ENCODE data around the gene NPHP4. TPM values are rescaled to one million over a fixed set of nuclear protein-coding genes. Genes with fewer than 3 reads are reported as not detected.

Gene NPHP4
- total and polyA plus RNA-seq, 2 donors: 2.5 to 4.2 TPM

GRCh38 chr1:5979536-5980313 is 12.5 kb downstream of the NPHP4 start:
- WGBS: 98% methylated on average over 16 of the region's 16 CpGs

GRCh38 chr1:5978452-5978851 is 13.8 kb downstream of the NPHP4 start:
- Histone ChIP-seq H3K27me3 (ENCODE audit: control insufficient read depth in 2 of 2, insufficient read depth in 1 of 2, low read length in 1 of 2) (no peaks in the 10 kb centered on the region), H3K9me3 (ENCODE audit: control insufficient read depth in 2 of 2, insufficient read depth in 1 of 2, low read length in 1 of 2) (no peaks in the 10 kb centered on the region), H3K4me1 (ENCODE audit: control insufficient read depth in 2 of 2, insufficient read depth in 2 of 2, low read length in 2 of 2) (no peaks in the 10 kb centered on the region), H3K4me3 (ENCODE audit: low read length in 2 of 2) (no peak overlapping the region), H3K36me3 (ENCODE audit: control insufficient read depth in 2 of 2, insufficient read depth in 2 of 2, low read length in 1 of 2) (peaks cover 3 to 20% of the 10 kb centered on the region in 2 donors), H3K27ac (ENCODE audit: low read depth in 1 of 2, low read length in 1 of 2) (no peak overlapping the region)
- 82% methylated on average over 7 of the region's 7 CpGs for WGBS
- no peak for DNase-seq (ENCODE audit: low read depth in 6 of 9, low spot score in 9 of 9)

More at GRCh38 chr1:5979536-5980313, 12.5 kb downstream of the NPHP4 start:
- no peaks in the 10 kb centered on the region for H3K9me3 ChIP-seq (ENCODE audit: control insufficient read depth in 2 of 2, insufficient read depth in 1 of 2, low read length in 1 of 2)
- H3K4me1 ChIP-seq (ENCODE audit: control insufficient read depth in 2 of 2, insufficient read depth in 2 of 2, low read length in 2 of 2): no peaks in the 10 kb centered on the region
- H3K4me3 ChIP-seq (ENCODE audit: low read length in 2 of 2): no peak overlapping the region
- peaks cover 3 to 21% of the 10 kb centered on the region in 2 donors for H3K36me3 ChIP-seq (ENCODE audit: control insufficient read depth in 2 of 2, insufficient read depth in 2 of 2, low read length in 1 of 2)
- H3K27ac ChIP-seq (ENCODE audit: low read depth in 1 of 2, low read length in 1 of 2): no peak overlapping the region
- H3K27me3 ChIP-seq (ENCODE audit: control insufficient read depth in 2 of 2, insufficient read depth in 1 of 2, low read length in 1 of 2): no peaks in the 10 kb centered on the region
- no peak for DNase-seq (ENCODE audit: low read depth in 6 of 9, low spot score in 9 of 9)

GRCh38 chr1:5977494-5978444 is 14.5 kb downstream of the NPHP4 start:
- Histone ChIP-seq H3K4me3 (ENCODE audit: low read length in 2 of 2) (no peak overlapping the region), H3K4me1 (ENCODE audit: control insufficient read depth in 2 of 2, insufficient read depth in 2 of 2, low read length in 2 of 2) (no peaks in the 10 kb centered on the region), H3K27me3 (ENCODE audit: control insufficient read depth in 2 of 2, insufficient read depth in 1 of 2, low read length in 1 of 2) (no peaks in the 10 kb centered on the region), H3K9me3 (ENCODE audit: control insufficient read depth in 2 of 2, insufficient read depth in 1 of 2, low read length in 1 of 2) (no peaks in the 10 kb centered on the region), H3K36me3 (ENCODE audit: control insufficient read depth in 2 of 2, insufficient read depth in 2 of 2, low read length in 1 of 2) (peaks cover 0 to 20% of the 10 kb centered on the region in 2 donors), H3K27ac (ENCODE audit: low read depth in 1 of 2, low read length in 1 of 2) (no peak overlapping the region)
- WGBS: 89% methylated on average over 26 of the region's 26 CpGs
- no peak for DNase-seq (ENCODE audit: low read depth in 6 of 9, low spot score in 9 of 9)

- no peak for DNase-seq (ENCODE audit: low read depth in 6 of 9, low spot score in 9 of 9)
- Histone ChIP-seq H3K27ac (ENCODE audit: low read depth in 1 of 2, low read length in 1 of 2) (no peak overlapping the region), H3K4me1 (ENCODE audit: control insufficient read depth in 2 of 2, insufficient read depth in 2 of 2, low read length in 2 of 2) (no peaks in the 10 kb centered on the region), H3K4me3 (ENCODE audit: low read length in 2 of 2) (no peak overlapping the region), H3K36me3 (ENCODE audit: control insufficient read depth in 2 of 2, insufficient read depth in 2 of 2, low read length in 1 of 2) (peaks cover 0 to 20% of the 10 kb centered on the region in 2 donors), H3K9me3 (ENCODE audit: control insufficient read depth in 2 of 2, insufficient read depth in 1 of 2, low read length in 1 of 2) (no peaks in the 10 kb centered on the region), H3K27me3 (ENCODE audit: control insufficient read depth in 2 of 2, insufficient read depth in 1 of 2, low read length in 1 of 2) (no peaks in the 10 kb centered on the region)
- WGBS: 98% methylated on average over 25 of the region's 25 CpGs
Observed at GRCh38 chr1:5976726-5977493, 15.3 kb downstream of the NPHP4 start.

GRCh38 chr1:5976231-5976630 is 16.0 kb downstream of the NPHP4 start:
- H3K36me3 ChIP-seq (ENCODE audit: control insufficient read depth in 2 of 2, insufficient read depth in 2 of 2, low read length in 1 of 2): peaks cover 0 to 20% of the 10 kb centered on the region in 2 donors
- DNase-seq (ENCODE audit: low read depth in 6 of 9, low spot score in 9 of 9): no peak
- WGBS: 96% methylated on average over 16 of the region's 16 CpGs
- no peak overlapping the region for H3K27ac ChIP-seq (ENCODE audit: low read depth in 1 of 2, low read length in 1 of 2)
- H3K27me3 ChIP-seq (ENCODE audit: control insufficient read depth in 2 of 2, insufficient read depth in 1 of 2, low read length in 1 of 2): no peaks in the 10 kb centered on the region
- H3K4me1 ChIP-seq (ENCODE audit: control insufficient read depth in 2 of 2, insufficient read depth in 2 of 2, low read length in 2 of 2): no peaks in the 10 kb centered on the region
- no peaks in the 10 kb centered on the region for H3K9me3 ChIP-seq (ENCODE audit: control insufficient read depth in 2 of 2, insufficient read depth in 1 of 2, low read length in 1 of 2)
- no peak overlapping the region for H3K4me3 ChIP-seq (ENCODE audit: low read length in 2 of 2)

- no peaks in the 10 kb centered on the region for H3K27me3 ChIP-seq (ENCODE audit: control insufficient read depth in 2 of 2, insufficient read depth in 1 of 2, low read length in 1 of 2)
- H3K9me3 ChIP-seq (ENCODE audit: control insufficient read depth in 2 of 2, insufficient read depth in 1 of 2, low read length in 1 of 2): no peaks in the 10 kb centered on the region
- peak overlapping the region in 1 of 2 donors; percentile 9 for H3K27ac ChIP-seq (ENCODE audit: low read depth in 1 of 2, low read length in 1 of 2)
- peak in 4 of 9 donors; percentile 0 to 56 (median 42) for DNase-seq (ENCODE audit: low read depth in 6 of 9, low spot score in 9 of 9)
- 83% methylated on average over 17 of the region's 17 CpGs for WGBS
- no peak overlapping the region for H3K4me3 ChIP-seq (ENCODE audit: low read length in 2 of 2)
- H3K36me3 ChIP-seq (ENCODE audit: control insufficient read depth in 2 of 2, insufficient read depth in 2 of 2, low read length in 1 of 2): peaks cover 0 to 20% of the 10 kb centered on the region in 2 donors
- H3K4me1 ChIP-seq (ENCODE audit: control insufficient read depth in 2 of 2, insufficient read depth in 2 of 2, low read length in 2 of 2): no peaks in the 10 kb centered on the region
Observed at GRCh38 chr1:5975133-5975880, 16.9 kb downstream of the NPHP4 start.

- H3K4me3 ChIP-seq (ENCODE audit: low read length in 2 of 2): no peak overlapping the region
- no peak for DNase-seq (ENCODE audit: low read depth in 6 of 9, low spot score in 9 of 9)
- no peaks in the 10 kb centered on the region for H3K4me1 ChIP-seq (ENCODE audit: control insufficient read depth in 2 of 2, insufficient read depth in 2 of 2, low read length in 2 of 2)
- H3K36me3 ChIP-seq (ENCODE audit: control insufficient read depth in 2 of 2, insufficient read depth in 2 of 2, low read length in 1 of 2): peaks cover 0 to 20% of the 10 kb centered on the region in 2 donors
- H3K27ac ChIP-seq (ENCODE audit: low read depth in 1 of 2, low read length in 1 of 2): no peak overlapping the region
- WGBS: 94% methylated on average over 8 of the region's 8 CpGs
- H3K9me3 ChIP-seq (ENCODE audit: control insufficient read depth in 2 of 2, insufficient read depth in 1 of 2, low read length in 1 of 2): no peaks in the 10 kb centered on the region
- H3K27me3 ChIP-seq (ENCODE audit: control insufficient read depth in 2 of 2, insufficient read depth in 1 of 2, low read length in 1 of 2): no peaks in the 10 kb centered on the region
Observed at GRCh38 chr1:5974631-5975030, 17.6 kb downstream of the NPHP4 start.

- WGBS: 86% methylated on average over 11 of the region's 11 CpGs
- H3K36me3 ChIP-seq (ENCODE audit: control insufficient read depth in 2 of 2, insufficient read depth in 2 of 2, low read length in 1 of 2): peaks cover 0 to 20% of the 10 kb centered on the region in 2 donors
- no peaks in the 10 kb centered on the region for H3K9me3 ChIP-seq (ENCODE audit: control insufficient read depth in 2 of 2, insufficient read depth in 1 of 2, low read length in 1 of 2)
- no peak overlapping the region for H3K4me3 ChIP-seq (ENCODE audit: low read length in 2 of 2)
- no peak for DNase-seq (ENCODE audit: low read depth in 6 of 9, low spot score in 9 of 9)
- H3K4me1 ChIP-seq (ENCODE audit: control insufficient read depth in 2 of 2, insufficient read depth in 2 of 2, low read length in 2 of 2): no peaks in the 10 kb centered on the region
- H3K27ac ChIP-seq (ENCODE audit: low read depth in 1 of 2, low read length in 1 of 2): no peak overlapping the region
- H3K27me3 ChIP-seq (ENCODE audit: control insufficient read depth in 2 of 2, insufficient read depth in 1 of 2, low read length in 1 of 2): no peaks in the 10 kb centered on the region
Observed at GRCh38 chr1:5973771-5974170, 18.5 kb downstream of the NPHP4 start.

Measured in thymus (tissue), 11 donors.